ENCODE data around the gene AGBL4.

The AGBL4 gene

GRCh38 chr1:49298304-49298703 lies 725.5 kb downstream of the AGBL4 start:
- no peak for DNase-seq

- no peak for DNase-seq
Observed at GRCh38 chr1:49297783-49298182, 726.0 kb downstream of the AGBL4 start.

GRCh38 chr1:49294539-49294938 lies 729.2 kb downstream of the AGBL4 start:
- no peak for DNase-seq

- no peak for DNase-seq
Observed at GRCh38 chr1:49293016-49293415, 730.7 kb downstream of the AGBL4 start.

GRCh38 chr1:49257211-49258049 lies 766.3 kb downstream of the AGBL4 start:
- DNase-seq: peak; percentile 18

- no peak for DNase-seq
Observed at GRCh38 chr1:49252917-49253316, 770.8 kb downstream of the AGBL4 start.

- DNase-seq: no peak
Observed at GRCh38 chr1:49251019-49251784, 772.6 kb downstream of the AGBL4 start.

GRCh38 chr1:49240709-49241221 lies 783.0 kb downstream of the AGBL4 start:
- no peak for DNase-seq

- DNase-seq: no peak
Observed at GRCh38 chr1:49234988-49235387, 788.8 kb downstream of the AGBL4 start.

- no peak for DNase-seq
Observed at GRCh38 chr1:49229555-49229954, 794.2 kb downstream of the AGBL4 start.

- no peak for DNase-seq
Observed at GRCh38 chr1:49226758-49227157, 797.0 kb downstream of the AGBL4 start.

GRCh38 chr1:49225464-49225863 lies 798.3 kb downstream of the AGBL4 start:
- DNase-seq: no peak

- DNase-seq: no peak
Observed at GRCh38 chr1:49213301-49213700, 810.5 kb downstream of the AGBL4 start.

GRCh38 chr1:49208712-49209111 lies 815.0 kb downstream of the AGBL4 start:
- DNase-seq: no peak

- DNase-seq: peak; percentile 58
Observed at GRCh38 chr1:49204720-49205119, 819.0 kb downstream of the AGBL4 start.

GRCh38 chr1:49200738-49201137 lies 823.0 kb downstream of the AGBL4 start:
- DNase-seq: no peak

- DNase-seq: no peak
Observed at GRCh38 chr1:49199564-49199963, 824.2 kb downstream of the AGBL4 start.

GRCh38 chr1:49197081-49197480 lies 826.7 kb downstream of the AGBL4 start:
- no peak for DNase-seq

GRCh38 chr1:49190138-49190537 lies 833.6 kb downstream of the AGBL4 start:
- DNase-seq: no peak

GRCh38 chr1:49187056-49187455 lies 836.7 kb downstream of the AGBL4 start:
- DNase-seq: no peak

- DNase-seq: no peak
Observed at GRCh38 chr1:49185450-49185980, 838.2 kb downstream of the AGBL4 start.

GRCh38 chr1:49183489-49183888 lies 840.3 kb downstream of the AGBL4 start:
- no peak for DNase-seq

- no peak for DNase-seq
Observed at GRCh38 chr1:49181033-49181432, 842.7 kb downstream of the AGBL4 start.
